Measurements from ENCODE around the gene ATP1A3.

GRCh38 chr19:41928754-41929535 is 65.1 kb downstream of the ATP1A3 start:
- no peak for TF ChIP-seq CTCF (IDR thresholded peaks at IDR 0.05)
- TF ChIP-seq POLR2A (IDR thresholded peaks at IDR 0.05): no peak
